NT2/D1 (cell line): ENCODE data around the gene PNPLA6.

Source experiments
- SUZ12 ChIP-seq: IDR thresholded peaks from 2 replicates; pipeline ENCODE4 v1.6.1; 2011; ENCODE audit not compliant: insufficient read length, insufficient read depth; ENCODE audit errors: extremely low read depth
- YY1 ChIP-seq: IDR thresholded peaks from 2 replicates; pipeline ENCODE4 v1.6.1; 2011; ENCODE audit not compliant: insufficient read length, insufficient read depth
- ZNF274 ChIP-seq: IDR thresholded peaks from 2 replicates; pipeline ENCODE4 v1.6.1; 2011; ENCODE audit warnings: mild to moderate bottlenecking, low read depth, low read length

DNA sequence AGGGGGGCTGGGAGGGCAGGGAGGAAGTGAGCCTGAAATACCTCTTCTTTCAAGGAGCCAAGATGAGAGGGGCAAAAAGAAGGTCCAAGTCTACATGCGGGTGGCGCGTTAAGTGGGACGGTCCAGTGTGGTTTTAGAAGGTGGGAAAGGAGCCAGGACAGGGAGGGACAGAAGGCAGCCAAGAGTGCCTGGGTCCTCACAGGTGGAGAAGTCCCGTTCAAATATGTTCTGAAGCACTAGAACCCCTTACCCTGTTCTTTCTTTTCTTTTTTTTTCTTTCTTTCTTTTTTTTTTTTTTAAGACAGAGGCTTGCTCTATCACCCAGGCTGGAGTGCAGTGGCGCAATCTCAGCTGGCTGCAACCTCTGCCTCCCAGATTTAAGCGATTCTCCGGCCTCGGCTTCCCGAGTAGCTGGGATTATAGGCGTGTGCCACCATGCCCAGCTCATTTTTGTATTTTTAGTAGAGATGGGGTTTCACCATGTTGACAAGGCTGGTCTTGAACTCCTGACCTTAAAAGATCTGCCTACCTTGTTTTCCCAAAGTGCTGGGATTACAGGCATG is 67.5 kb downstream of the PNPLA6 start:
- TF ChIP-seq ZNF274 = no peak
- no peak for TF ChIP-seq YY1
- TF ChIP-seq SUZ12 = no peak
